Measurements from ENCODE around the gene ATAD3B.
"Not testable (repeated sequence)": the region's sequence is repeated elsewhere in the genome, so short reads cannot be mapped to it uniquely, and the experiment has no call there.

ATAD3B gene

GRCh38 chr1:1510912-1511532 lies 39.5 kb downstream of the ATAD3B start:
- peak; percentile 13 to 49 for DNase-seq (ENCODE audit: low spot score in 2 of 2)
- H3K4me1 ChIP-seq: peaks cover 5% of the 10 kb centered on the region; the same call in 1 of the 2 replicates
- H3K4me3 ChIP-seq: peak overlapping the region; percentile 100
- no peaks in the 10 kb centered on the region for H3K27me3 ChIP-seq (ENCODE audit: low read depth)
- H3K36me3 ChIP-seq (replicated peaks): peaks cover 8% of the 10 kb centered on the region
- in situ Hi-C loops (cut with MboI; ENCODE audit: low sequenced_read_pairs): no loop called here
- H3K9me3 ChIP-seq: 0 out of 2 replicates have a peak, but pooled peaks cover 3% of the 10 kb centered on the region

DNA sequence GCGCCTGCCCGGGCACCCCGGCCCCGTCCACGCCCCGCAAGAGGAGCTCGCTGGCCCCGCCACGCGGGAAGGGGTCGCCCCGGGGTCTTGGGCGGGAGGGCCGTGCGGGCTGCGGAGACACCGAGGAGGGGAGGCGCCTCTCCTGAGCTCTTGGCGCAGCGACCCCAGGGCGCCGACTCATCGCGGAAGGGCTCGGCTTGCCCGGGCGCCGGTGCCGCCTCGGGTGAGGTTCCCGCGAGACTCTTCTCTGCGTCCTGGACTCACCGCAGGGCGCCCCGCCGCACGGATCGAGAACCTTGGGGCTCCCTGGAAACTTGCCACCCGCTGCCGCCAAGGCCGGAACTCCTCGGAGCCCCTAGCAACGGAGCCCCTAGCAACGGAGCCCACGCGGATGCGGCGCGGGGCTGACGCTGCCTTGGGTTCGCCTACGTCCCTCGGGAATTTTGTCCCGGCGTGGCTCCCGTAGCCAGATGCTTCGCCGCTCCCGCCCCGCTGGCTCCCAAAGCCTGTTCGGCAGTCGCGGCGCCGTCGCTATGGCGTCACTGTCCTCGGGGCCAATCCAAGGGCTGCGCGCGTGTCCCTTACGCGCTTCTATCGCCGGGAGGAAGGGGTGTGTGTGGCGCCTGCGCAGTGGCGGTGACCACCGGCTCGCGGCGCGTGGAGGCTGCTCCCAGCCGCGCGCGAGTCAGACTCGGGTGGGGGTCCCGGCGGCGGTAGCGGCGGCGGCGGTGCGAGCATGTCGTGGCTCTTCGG lies 40.1 kb downstream of the ATAD3B start, which contains the start of gene ATAD3A:
ATAD3A (plus strand) TSS at position 630 of the 753 bp plus-strand sequence; CDS start at position 737, 107 bp downstream.
- Histone ChIP-seq H3K27me3 (ENCODE audit: low read depth) (no peaks in the 10 kb centered on the region), H3K4me1 (peaks cover 5% of the 10 kb centered on the region; the same call in 1 of the 2 replicates), H3K9me3 (0 out of 2 replicates have a peak, but pooled peaks cover 3% of the 10 kb centered on the region), H3K36me3 (replicated peaks) (peaks cover 12% of the 10 kb centered on the region), H3K4me3 (peak within 1 kb of the TSS; percentile 100)
- in situ Hi-C loops (cut with MboI; ENCODE audit: low sequenced_read_pairs): no loop called here
- DNase-seq (ENCODE audit: low spot score in 2 of 2): peak; percentile 92 to 98

DNA sequence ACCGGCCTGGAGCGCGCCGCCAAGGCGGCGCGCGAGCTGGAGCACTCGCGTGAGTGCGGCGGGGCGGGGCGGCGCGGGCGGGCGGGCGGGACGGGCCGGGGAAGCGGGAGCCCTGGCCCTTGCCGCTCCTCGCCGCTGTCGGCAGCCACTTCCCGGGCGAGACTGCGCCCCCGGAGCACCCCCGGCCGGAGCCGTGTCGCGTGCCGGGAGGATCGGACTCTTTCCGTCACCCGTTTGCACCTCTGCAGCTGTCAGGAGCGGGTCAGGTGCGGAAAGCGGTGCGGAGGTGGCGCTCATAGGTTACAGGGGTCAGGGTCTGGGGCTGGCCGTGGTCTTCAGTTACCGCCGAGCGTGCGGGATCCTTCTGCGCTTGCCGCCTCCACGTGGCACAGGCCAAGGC lies 40.9 kb downstream of the ATAD3B start:
- peaks cover 16% of the 10 kb centered on the region for H3K36me3 ChIP-seq (replicated peaks)

DNA sequence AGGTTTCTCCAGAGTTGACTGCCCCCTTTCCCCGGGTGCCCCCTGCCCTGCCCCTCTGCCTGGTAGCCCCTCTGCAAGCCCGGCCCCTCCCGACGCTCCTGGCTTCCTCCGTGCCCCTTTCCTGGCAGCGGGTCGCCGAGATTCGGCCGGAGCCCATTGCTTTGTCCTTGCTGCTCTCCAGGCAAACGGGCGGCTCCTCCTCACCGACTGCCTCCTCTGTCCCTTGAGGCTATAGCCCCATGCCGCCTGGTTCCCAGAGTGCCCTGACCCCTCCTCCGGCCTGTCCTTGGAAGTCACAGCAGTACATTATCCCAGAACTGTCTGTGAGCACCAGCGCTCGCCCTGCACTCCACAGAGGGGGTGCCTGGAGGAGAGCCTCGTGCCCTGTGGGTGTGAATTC lies 42.1 kb downstream of the ATAD3B start:
- H3K9me3 ChIP-seq; DNase-seq (ENCODE audit: low spot score in 2 of 2); in situ Hi-C loops (cut with MboI; ENCODE audit: low sequenced_read_pairs); H3K4me1 ChIP-seq; H3K27me3 ChIP-seq (ENCODE audit: low read depth): not testable (repeated sequence)
- Histone ChIP-seq H3K4me3 (peak overlapping the region; percentile 27), H3K36me3 (replicated peaks) (peaks cover 21% of the 10 kb centered on the region)

More for the DNA sequence above, 40.9 kb downstream of the ATAD3B start:
- H3K4me1 ChIP-seq; H3K27me3 ChIP-seq (ENCODE audit: low read depth); H3K9me3 ChIP-seq; DNase-seq (ENCODE audit: low spot score in 2 of 2); in situ Hi-C loops (cut with MboI; ENCODE audit: low sequenced_read_pairs): not testable (repeated sequence)
- H3K4me3 ChIP-seq: peak overlapping the region; percentile 100

GRCh38 chr1:1514376-1514775 lies 42.8 kb downstream of the ATAD3B start:
- H3K9me3 ChIP-seq; H3K27me3 ChIP-seq (ENCODE audit: low read depth); in situ Hi-C loops (cut with MboI; ENCODE audit: low sequenced_read_pairs); DNase-seq (ENCODE audit: low spot score in 2 of 2); H3K4me1 ChIP-seq; H3K4me3 ChIP-seq: not testable (repeated sequence)
- H3K36me3 ChIP-seq (replicated peaks): peaks cover 21% of the 10 kb centered on the region

DNA sequence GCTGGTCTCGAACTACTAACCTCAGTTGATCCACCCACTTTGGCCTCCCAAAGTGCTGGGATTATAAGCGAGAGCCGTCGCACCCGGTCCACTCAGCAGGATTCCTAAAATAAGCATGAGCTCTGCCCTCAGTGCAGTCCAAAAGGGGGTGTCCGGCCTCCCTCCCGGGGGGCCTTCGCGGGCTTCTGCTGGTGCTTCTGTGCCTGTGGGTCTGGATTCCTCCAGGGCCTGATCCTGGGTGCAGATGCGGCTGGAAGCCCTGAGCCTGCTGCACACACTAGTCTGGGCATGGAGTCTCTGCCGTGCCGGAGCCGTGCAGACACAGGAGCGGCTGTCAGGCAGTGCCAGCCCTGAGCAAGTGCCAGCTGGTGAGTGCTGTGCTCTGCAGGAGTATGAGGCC lies 45.4 kb downstream of the ATAD3B start:
- H3K27me3 ChIP-seq (ENCODE audit: low read depth); in situ Hi-C loops (cut with MboI; ENCODE audit: low sequenced_read_pairs); H3K9me3 ChIP-seq; H3K4me3 ChIP-seq; H3K4me1 ChIP-seq; DNase-seq (ENCODE audit: low spot score in 2 of 2): not testable (repeated sequence)
- peaks cover 36% of the 10 kb centered on the region for H3K36me3 ChIP-seq (replicated peaks)

DNA sequence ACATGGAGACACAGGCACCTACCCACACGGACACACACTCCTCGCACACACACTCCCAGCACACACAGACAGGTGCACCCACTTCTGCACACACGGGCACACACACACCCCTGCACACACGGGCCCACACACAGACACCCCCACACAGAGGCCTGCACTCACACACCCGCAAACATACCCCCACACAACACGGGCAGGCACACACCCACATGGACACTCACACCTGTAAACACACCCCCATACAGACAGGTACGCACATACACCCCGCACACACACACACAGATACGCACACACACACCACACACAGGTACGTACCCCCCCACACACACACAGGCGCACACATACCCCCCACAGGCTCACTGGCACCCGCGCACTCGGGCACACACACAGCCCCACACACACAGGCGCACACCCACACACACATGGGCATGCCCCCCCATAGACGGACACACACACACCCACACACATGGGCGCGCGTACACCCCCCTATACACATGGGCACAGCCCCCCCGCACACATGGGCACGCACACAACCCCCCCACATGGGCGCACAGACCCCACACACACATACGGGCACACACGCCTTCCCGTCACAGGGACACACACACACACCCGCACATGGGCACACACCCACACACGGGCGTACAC lies 46.5 kb downstream of the ATAD3B start:
- in situ Hi-C loops (cut with MboI; ENCODE audit: low sequenced_read_pairs): no loop called here
- Histone ChIP-seq H3K36me3 (replicated peaks) (peaks cover 41% of the 10 kb centered on the region), H3K4me3 (no peak overlapping the region), H3K9me3 (no peaks in the 10 kb centered on the region), H3K27me3 (ENCODE audit: low read depth) (no peaks in the 10 kb centered on the region), H3K4me1 (no peaks in the 10 kb centered on the region)
- DNase-seq (ENCODE audit: low spot score in 2 of 2): no peak

DNA sequence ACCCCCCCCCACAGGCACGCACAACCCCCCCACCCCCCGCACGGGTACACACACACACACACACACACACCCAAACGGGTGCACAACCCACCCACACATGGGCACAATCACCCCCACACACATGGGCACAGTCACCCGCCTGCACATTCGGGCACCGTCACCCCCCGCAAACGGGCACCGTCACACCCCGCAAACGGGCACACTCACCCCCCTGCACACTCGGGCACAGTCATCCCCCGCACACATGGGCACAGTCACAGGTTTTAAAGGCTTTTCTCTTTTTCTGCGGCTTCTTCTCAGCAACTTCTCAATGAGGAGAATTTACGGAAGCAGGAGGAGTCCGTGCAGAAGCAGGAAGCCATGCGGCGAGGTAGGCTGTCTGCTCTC lies 47.0 kb downstream of the ATAD3B start:
- in situ Hi-C loops (cut with MboI; ENCODE audit: low sequenced_read_pairs); H3K4me1 ChIP-seq; H3K4me3 ChIP-seq; H3K27me3 ChIP-seq (ENCODE audit: low read depth); H3K9me3 ChIP-seq; DNase-seq (ENCODE audit: low spot score in 2 of 2): not testable (repeated sequence)
- peaks cover 41% of the 10 kb centered on the region for H3K36me3 ChIP-seq (replicated peaks)

DNA sequence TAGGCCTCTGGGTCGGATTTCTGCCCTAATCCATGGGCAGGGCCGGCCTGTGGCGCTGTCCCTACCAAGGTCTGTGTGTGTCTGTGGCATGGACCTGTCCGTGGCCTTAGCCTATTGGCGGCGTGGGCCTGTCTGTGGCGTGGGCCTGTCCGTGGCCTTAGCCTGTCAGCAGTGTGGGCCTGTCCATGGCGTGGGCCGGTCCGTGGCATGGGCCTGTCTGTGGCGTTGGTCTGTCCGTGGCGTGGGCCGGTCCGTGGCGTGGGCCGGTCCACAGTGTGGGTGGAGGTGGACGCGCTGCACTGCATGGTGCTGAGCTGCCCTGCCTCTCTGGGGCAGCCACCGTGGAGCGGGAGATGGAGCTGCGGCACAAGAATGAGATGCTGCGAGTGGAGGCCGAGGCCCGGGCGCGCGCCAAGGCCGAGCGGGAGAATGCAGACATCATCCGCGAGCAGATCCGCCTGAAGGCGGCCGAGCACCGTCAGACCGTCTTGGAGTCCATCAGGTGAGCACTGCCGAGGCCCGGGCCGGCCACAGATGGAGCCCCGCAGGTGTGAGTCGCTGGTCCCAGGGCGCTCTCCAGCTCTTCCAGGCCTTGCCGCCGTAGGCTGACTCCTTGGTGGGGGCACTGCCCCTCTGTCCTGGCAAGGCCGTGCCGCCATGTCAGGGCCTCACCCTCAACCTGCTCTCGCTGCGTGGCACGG lies 48.4 kb downstream of the ATAD3B start:
- DNase-seq (ENCODE audit: low spot score in 2 of 2); H3K9me3 ChIP-seq; H3K27me3 ChIP-seq (ENCODE audit: low read depth); H3K4me1 ChIP-seq; H3K4me3 ChIP-seq; in situ Hi-C loops (cut with MboI; ENCODE audit: low sequenced_read_pairs): not testable (repeated sequence)
- H3K36me3 ChIP-seq (replicated peaks): peaks cover 37% of the 10 kb centered on the region

DNA sequence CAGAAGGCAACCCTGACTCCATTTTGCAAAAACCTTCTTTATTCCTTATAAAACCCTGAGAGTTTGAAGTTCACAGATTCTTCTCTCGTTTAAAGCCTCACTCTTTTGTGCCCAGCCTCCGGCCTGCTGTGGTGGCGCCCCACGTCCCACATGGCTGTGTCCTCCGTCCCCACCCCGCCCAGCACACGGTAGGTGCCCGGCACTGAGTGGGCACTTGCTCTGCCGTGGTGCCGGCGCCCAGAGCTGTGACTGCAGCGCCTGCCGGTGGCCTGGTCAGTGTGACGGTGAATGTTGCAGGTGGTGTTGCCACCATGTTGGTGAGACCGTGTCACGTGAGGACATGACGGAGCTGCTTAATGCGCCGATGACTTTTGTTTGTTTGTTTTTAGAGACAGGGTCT lies 49.8 kb downstream of the ATAD3B start:
- in situ Hi-C loops (cut with MboI; ENCODE audit: low sequenced_read_pairs): no loop called here

DNA sequence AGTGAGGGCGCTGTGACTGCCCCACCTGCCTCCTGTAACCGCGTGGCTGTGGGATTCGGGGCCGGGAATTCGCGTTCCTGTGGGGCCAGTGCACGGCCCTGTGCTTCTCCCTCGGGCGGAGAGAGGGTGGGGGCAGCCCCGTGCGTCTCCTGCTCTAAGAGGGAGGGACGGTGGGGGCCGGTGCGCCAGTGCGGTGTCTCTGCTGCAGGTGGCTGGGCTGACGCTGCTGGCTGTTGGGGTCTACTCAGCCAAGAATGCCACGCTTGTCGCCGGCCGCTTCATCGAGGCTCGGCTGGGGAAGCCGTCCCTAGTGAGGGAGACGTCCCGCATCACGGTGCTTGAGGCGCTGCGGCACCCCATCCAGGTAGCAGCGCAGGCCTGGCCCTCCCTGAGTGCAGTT lies 51.0 kb downstream of the ATAD3B start:
- H3K27me3 ChIP-seq (ENCODE audit: low read depth); H3K4me3 ChIP-seq; DNase-seq (ENCODE audit: low spot score in 2 of 2); H3K4me1 ChIP-seq; in situ Hi-C loops (cut with MboI; ENCODE audit: low sequenced_read_pairs); H3K9me3 ChIP-seq: not testable (repeated sequence)
- peaks cover 34% of the 10 kb centered on the region for H3K36me3 ChIP-seq (replicated peaks)

More for the DNA sequence above, 49.8 kb downstream of the ATAD3B start:
- peaks cover 35% of the 10 kb centered on the region for H3K36me3 ChIP-seq (replicated peaks)
- no peak overlapping the region for H3K4me3 ChIP-seq
- no peak for DNase-seq (ENCODE audit: low spot score in 2 of 2)
- H3K9me3 ChIP-seq: no peaks in the 10 kb centered on the region
- H3K27me3 ChIP-seq (ENCODE audit: low read depth): no peaks in the 10 kb centered on the region
- H3K4me1 ChIP-seq: no peaks in the 10 kb centered on the region

GRCh38 chr1:1523226-1523625 lies 51.7 kb downstream of the ATAD3B start:
- H3K4me1 ChIP-seq; H3K9me3 ChIP-seq; H3K27me3 ChIP-seq (ENCODE audit: low read depth); in situ Hi-C loops (cut with MboI; ENCODE audit: low sequenced_read_pairs); DNase-seq (ENCODE audit: low spot score in 2 of 2); H3K4me3 ChIP-seq: not testable (repeated sequence)
- peaks cover 35% of the 10 kb centered on the region for H3K36me3 ChIP-seq (replicated peaks)

- in situ Hi-C loops (cut with MboI; ENCODE audit: low sequenced_read_pairs); H3K27me3 ChIP-seq (ENCODE audit: low read depth); H3K9me3 ChIP-seq; H3K4me1 ChIP-seq; DNase-seq (ENCODE audit: low spot score in 2 of 2); H3K4me3 ChIP-seq: not testable (repeated sequence)
- H3K36me3 ChIP-seq (replicated peaks): peaks cover 39% of the 10 kb centered on the region
Observed at GRCh38 chr1:1523651-1524050, 52.1 kb downstream of the ATAD3B start.
